AG10803 (cell line): Measurements from ENCODE around the gene CDKAL1.

ENCODE experiments used
- DNase-seq: peaks from one replicate; pipeline ENCODE4 v3.0.0; 2010; ENCODE audit warnings: low read depth
- H3K4me3 ChIP-seq: 2 replicates; pipeline ENCODE4 v1.5.1; 2011; ENCODE audit warnings: mild to moderate bottlenecking, low read length, control low read depth
- CTCF ChIP-seq: conservative IDR thresholded peaks from 2 replicates; pipeline ENCODE4 v1.5.1; 2011; ENCODE audit warnings: mild to moderate bottlenecking, low read length, control low read depth, inconsistent platforms

CDKAL1 gene

GRCh38 chr6:20688710-20689500 is 154.6 kb downstream of the CDKAL1 start:
- DNase-seq, result no peak
- no peak for TF ChIP-seq CTCF
- no peak overlapping the region for H3K4me3 ChIP-seq

GRCh38 chr6:20691185-20691584 is 156.9 kb downstream of the CDKAL1 start:
- no peak overlapping the region for H3K4me3 ChIP-seq
- no peak for TF ChIP-seq CTCF
- no peak for DNase-seq

GRCh38 chr6:20692023-20692422 is 157.8 kb downstream of the CDKAL1 start:
- no peak for TF ChIP-seq CTCF
- DNase-seq, result peak; percentile 37
- H3K4me3 ChIP-seq, result no peak overlapping the region

- TF ChIP-seq CTCF, result no peak
- peak; percentile 76 for DNase-seq
- no peak overlapping the region for H3K4me3 ChIP-seq
Observed at GRCh38 chr6:20693466-20694063, 159.3 kb downstream of the CDKAL1 start.

- DNase-seq, result peak; percentile 89
- no peak for TF ChIP-seq CTCF
- no peak overlapping the region for H3K4me3 ChIP-seq
Observed at GRCh38 chr6:20696676-20697075, 162.4 kb downstream of the CDKAL1 start.

- TF ChIP-seq CTCF, result no peak
- DNase-seq, result no peak
- H3K4me3 ChIP-seq, result no peak overlapping the region
Observed at GRCh38 chr6:20698675-20699074, 164.4 kb downstream of the CDKAL1 start.

GRCh38 chr6:20699402-20699801 is 165.1 kb downstream of the CDKAL1 start:
- TF ChIP-seq CTCF, result no peak
- DNase-seq, result no peak
- H3K4me3 ChIP-seq, result no peak overlapping the region
